ENCODE results near the gene EYA4.

EYA4 gene

DNA sequence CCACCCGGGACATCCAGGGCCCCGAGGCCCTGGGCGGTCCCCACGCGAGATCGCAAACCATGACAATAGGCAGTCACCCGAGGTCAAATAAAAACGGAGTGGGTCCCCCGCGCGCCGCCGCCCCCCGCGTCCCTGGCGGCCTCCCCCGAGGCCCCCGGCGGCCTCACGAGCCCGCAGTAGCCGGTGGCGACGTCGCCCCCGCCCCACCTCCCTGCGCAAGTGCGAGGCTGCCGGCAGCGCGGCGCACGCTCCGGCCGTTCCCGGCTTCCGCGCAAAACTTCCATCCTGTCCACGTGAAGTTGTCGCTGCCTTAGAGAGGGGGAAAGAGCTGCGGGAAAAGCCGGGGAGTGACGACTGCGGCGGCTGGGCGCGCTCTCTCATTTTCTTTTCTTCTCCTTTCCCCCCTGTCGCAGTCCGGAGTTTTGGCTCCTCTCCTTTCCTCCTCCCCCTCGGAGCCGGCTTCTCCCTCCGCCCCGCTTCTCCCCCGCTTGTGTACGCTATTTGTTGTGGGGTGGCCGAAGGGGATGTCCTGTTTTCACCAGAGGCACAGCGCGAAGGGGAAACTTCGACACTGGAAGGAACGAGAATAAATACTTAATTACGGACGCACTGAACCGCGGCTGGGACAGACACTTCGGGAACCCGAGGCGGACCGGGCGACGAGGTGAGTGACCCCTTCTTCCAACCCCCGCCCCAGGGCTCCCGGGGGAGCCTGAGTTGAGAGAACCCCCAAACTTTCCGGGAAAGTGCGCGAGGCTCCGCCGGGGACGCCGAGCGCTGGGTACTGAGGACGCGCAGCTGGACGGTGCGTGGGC, at the start of gene EYA4:
EYA4 (plus strand) TSS at position 272 of the 815 bp plus-strand sequence. CDS start 33,424 bp downstream, outside the sequence.
- TF ChIP-seq CTCF (IDR thresholded peaks at IDR 0.05; ENCODE audit: low read depth, low read length), result no peak
- H3K4me3 ChIP-seq (ENCODE audit: low read depth, low read length), result peak within 1 kb of the TSS; percentile 43
- peak; percentile 26 for DNase-seq (ENCODE audit: low read depth, low spot score)
- in situ Hi-C loops (cut with HindIII; ENCODE audit: low sequenced_read_pairs), result no loop called here

- in situ Hi-C loops (cut with HindIII; ENCODE audit: low sequenced_read_pairs), result no loop called here
- no peak for TF ChIP-seq CTCF (IDR thresholded peaks at IDR 0.05; ENCODE audit: low read depth, low read length)
- no peak overlapping the region for H3K4me3 ChIP-seq (ENCODE audit: low read depth, low read length)
- no peak for DNase-seq (ENCODE audit: low read depth, low spot score)
Measured at GRCh38 chr6:133193396-133193795, 47.8 kb upstream of the EYA4 start.

DNA sequence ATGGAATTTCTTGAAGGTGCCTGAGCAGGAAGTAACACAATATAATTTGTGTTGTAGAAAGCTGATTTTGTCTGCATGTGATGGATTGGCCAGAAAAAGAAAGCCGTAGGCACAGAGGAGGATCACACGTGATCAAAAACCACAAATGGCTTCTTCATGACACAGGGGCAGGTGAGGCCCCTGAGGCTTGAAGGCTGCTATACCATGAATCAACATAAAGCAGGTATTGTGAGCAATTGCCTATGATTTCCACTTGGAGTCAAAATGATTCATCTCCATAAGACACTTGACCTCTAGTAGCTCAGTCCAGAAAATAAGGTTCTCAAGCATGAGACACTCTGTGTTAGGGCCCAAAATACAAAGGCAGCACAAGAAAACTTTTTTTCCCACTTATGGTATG, 42.4 kb upstream of the EYA4 start:
- H3K4me3 ChIP-seq (ENCODE audit: low read depth, low read length), result no peak overlapping the region
- DNase-seq (ENCODE audit: low read depth, low spot score), result no peak
- in situ Hi-C loops (cut with HindIII; ENCODE audit: low sequenced_read_pairs), result no loop called here
- TF ChIP-seq CTCF (IDR thresholded peaks at IDR 0.05; ENCODE audit: low read depth, low read length), result no peak

GRCh38 chr6:133201231-133201630, 39.9 kb upstream of the EYA4 start:
- H3K4me3 ChIP-seq (ENCODE audit: low read depth, low read length), result no peak overlapping the region
- TF ChIP-seq CTCF (IDR thresholded peaks at IDR 0.05; ENCODE audit: low read depth, low read length), result no peak
- no peak for DNase-seq (ENCODE audit: low read depth, low spot score)
- in situ Hi-C loops (cut with HindIII; ENCODE audit: low sequenced_read_pairs), result no loop called here

GRCh38 chr6:133202610-133203343, 38.4 kb upstream of the EYA4 start:
- DNase-seq (ENCODE audit: low read depth, low spot score), result no peak
- no peak for TF ChIP-seq CTCF (IDR thresholded peaks at IDR 0.05; ENCODE audit: low read depth, low read length)
- H3K4me3 ChIP-seq (ENCODE audit: low read depth, low read length), result no peak overlapping the region
- in situ Hi-C loops (cut with HindIII; ENCODE audit: low sequenced_read_pairs), result no loop called here

- TF ChIP-seq CTCF (IDR thresholded peaks at IDR 0.05; ENCODE audit: low read depth, low read length), result no peak
- in situ Hi-C loops (cut with HindIII; ENCODE audit: low sequenced_read_pairs), result no loop called here
- H3K4me3 ChIP-seq (ENCODE audit: low read depth, low read length), result no peak overlapping the region
- no peak for DNase-seq (ENCODE audit: low read depth, low spot score)
Measured at GRCh38 chr6:133203344-133203697, 37.8 kb upstream of the EYA4 start.
